ENCODE results near the gene MTNR1A.

GRCh38 chr4:186541801-186542200 lies 13.6 kb downstream of the MTNR1A start:
- no peak for TF ChIP-seq CTCF (IDR thresholded peaks at IDR 0.05; ENCODE audit: low read depth, low read length, poor library complexity, severe bottlenecking)
- no peak for TF ChIP-seq EZH2phosphoT487 (IDR thresholded peaks at IDR 0.05; ENCODE audit: borderline replicate concordance, low read length)
